HG02571 (cell line): ENCODE data around the gene STRADB.
A peak's percentile ranks its signal among the peaks of the same experiment; 100 is the strongest.
"Not testable (repeated sequence)": the region's sequence is repeated elsewhere in the genome, so short reads cannot be mapped to it uniquely, and the experiment has no call there.

ENCODE experiments used
- ATAC-seq: cut with Tn5 transposase; IDR thresholded peaks from one replicate; pipeline ENCODE4 v1.9.1; 2021; ENCODE audit warnings: mild to moderate bottlenecking, moderate library complexity; ENCODE audit not compliant: unreplicated experiment

Gene STRADB

GRCh38 chr2:201429835-201430234 is 21.7 kb upstream of the STRADB start:
- not testable (repeated sequence) for ATAC-seq

DNA sequence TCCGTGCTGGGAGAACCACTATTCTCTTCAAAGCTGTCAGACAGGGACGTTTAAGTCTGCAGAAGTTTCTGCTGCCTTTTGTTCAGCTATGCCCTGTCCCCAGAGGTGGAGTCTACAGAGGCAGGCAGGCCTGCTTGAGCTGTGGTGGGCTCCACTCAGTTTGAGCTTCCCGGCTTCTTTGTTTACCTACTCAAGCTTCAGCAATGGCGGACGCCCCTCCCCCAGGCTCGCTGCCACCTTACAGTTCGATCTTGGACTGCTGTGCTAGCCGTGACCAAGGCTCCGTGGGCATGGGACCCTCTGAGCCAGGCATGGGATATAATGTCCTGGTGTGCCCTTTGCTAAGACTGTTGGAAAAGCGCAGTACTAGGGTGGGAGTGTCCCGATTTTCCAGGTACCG is 21.2 kb upstream of the STRADB start:
- not testable (repeated sequence) for ATAC-seq

- ATAC-seq, result no peak
Measured at GRCh38 chr2:201430839-201431238, 20.7 kb upstream of the STRADB start.

GRCh38 chr2:201432038-201432620 is 19.4 kb upstream of the STRADB start:
- no peak for ATAC-seq

- no peak for ATAC-seq
Measured at GRCh38 chr2:201432621-201433393, 18.7 kb upstream of the STRADB start.

GRCh38 chr2:201433394-201433995 is 18.0 kb upstream of the STRADB start:
- no peak for ATAC-seq

GRCh38 chr2:201436141-201436540 is 15.4 kb upstream of the STRADB start:
- ATAC-seq, result no peak

DNA sequence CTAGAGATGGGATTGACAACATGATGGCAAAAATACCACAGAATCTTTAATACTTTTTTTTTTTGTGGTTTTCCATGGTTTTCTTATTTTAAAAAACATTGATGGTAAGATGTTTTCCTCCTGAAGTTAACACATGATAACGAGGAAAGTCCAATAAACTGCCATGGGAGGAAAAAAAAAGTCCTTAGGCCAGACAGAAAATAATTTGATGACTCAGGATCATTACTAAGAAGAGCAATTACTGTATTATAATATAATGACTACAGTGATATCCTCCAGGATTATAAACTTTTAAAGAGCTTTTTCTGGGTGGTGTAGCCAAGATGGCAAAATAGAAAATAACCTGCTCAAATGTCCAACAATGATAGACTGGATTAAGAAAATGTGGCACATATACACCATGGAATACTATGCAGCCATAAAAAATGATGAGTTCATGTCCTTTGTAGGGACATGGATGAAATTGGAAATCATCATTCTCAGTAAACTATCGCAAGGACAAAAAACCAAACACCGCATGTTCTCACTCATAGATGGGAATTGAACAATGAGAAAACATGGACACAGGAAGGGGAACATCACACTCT is 12.1 kb upstream of the STRADB start:
- ATAC-seq, result not testable (repeated sequence)

GRCh38 chr2:201440182-201440581 is 11.4 kb upstream of the STRADB start:
- no peak for ATAC-seq

- no peak for ATAC-seq
Measured at GRCh38 chr2:201441409-201441808, 10.1 kb upstream of the STRADB start.

DNA sequence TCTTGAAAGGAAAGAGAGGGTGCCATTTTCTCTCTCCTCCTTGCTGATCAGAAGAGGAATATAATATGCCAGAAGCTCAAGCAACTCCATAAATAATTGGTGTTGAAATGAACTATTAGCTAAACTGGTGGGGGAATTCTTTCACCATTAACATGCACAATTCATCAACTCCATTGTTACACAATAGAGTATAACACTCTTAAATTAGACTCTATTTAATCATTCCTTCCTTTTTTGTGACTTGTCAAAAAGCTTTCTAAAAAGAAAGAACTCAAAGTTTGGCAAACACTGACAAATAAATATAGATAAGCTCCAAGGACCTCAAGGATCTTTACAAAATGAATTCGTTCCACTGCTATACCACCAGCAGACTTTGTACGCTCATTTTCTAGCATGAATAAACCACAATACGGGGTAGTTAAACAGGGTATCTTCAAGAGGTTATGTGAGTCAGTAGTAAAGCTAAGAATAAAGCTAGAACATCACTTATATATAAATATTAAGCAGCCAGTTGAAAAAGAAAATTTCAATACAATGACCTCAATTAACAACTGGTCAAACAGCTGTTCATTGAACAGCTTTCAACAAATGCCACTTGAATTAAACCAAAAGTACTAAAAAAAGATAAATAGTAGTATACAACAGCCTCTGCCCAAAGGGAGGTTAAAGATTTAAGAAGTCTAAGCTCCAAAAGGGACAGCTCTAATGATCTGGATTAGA is 6.6 kb upstream of the STRADB start:
- ATAC-seq, result no peak

GRCh38 chr2:201447086-201447485 is 4.5 kb upstream of the STRADB start:
- no peak for ATAC-seq

GRCh38 chr2:201448061-201448460 is 3.5 kb upstream of the STRADB start:
- ATAC-seq, result no peak

GRCh38 chr2:201448701-201449100 is 2.8 kb upstream of the STRADB start:
- no peak for ATAC-seq

- ATAC-seq, result peak; percentile 27
Measured at GRCh38 chr2:201450954-201451291, 617 bp upstream of the STRADB start.

DNA sequence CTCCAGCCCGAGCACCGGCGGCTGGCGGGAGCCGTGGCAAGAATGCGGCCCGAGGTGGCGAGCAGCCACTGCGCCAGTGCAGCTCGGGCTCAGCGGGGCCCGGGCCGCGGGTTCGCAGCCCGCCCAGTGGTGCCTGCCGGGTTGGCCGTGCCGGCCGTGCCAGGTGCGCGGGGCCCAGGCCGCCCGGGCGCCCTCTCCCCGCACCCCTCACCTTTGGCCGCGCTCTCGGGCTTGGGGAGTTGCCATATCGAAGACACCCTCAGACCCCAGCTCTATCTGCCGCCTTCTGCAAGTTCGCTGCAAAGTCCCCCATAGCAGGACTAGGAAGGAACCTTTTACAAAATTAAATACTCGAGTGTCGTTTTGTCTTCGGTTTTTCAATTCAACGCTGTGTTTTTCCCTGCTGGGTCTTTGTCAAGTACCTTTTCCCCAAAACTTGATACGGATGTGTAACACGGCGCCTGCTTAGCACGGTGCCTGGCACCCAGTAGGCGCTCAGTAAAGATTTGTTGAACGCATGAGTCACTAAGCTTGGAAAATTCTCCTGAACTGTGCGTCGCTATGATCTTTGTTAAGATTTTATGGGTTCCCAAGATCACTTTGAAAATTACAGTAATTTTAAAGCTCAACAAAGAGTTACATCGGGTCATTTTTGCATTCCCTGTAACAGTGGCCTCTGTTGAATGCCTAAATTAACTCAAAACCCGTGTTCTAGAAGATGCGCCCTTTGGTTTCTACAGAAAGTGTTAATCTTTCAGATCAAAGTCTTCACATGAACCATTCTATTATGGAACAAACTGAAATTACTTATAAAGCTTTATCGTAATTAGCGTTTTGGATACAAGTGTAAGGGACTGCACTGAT is 750 bp downstream of the STRADB start:
- ATAC-seq, result no peak

- no peak for ATAC-seq
Measured at GRCh38 chr2:201452922-201453643, 1.5 kb downstream of the STRADB start.

GRCh38 chr2:201458381-201458780 is 6.8 kb downstream of the STRADB start:
- ATAC-seq, result no peak

DNA sequence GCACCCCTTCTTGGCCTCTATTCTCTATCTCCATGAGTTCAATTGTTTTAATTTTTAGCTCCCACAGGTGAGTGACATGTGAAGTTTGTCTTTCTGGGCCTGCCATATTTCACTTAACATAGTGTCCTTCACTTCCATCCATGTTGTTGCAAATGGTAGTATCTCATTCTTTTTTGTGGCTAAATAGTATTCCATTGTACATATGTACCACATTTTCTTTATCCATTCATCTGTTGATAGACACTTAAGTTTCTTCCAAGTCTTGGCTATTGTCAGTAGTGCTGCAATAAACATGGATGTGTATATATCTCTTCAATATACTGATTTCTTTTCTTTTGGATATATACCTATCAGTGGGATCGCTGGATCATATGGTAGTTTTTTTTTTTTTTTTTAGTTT is 9.0 kb downstream of the STRADB start:
- no peak for ATAC-seq

DNA sequence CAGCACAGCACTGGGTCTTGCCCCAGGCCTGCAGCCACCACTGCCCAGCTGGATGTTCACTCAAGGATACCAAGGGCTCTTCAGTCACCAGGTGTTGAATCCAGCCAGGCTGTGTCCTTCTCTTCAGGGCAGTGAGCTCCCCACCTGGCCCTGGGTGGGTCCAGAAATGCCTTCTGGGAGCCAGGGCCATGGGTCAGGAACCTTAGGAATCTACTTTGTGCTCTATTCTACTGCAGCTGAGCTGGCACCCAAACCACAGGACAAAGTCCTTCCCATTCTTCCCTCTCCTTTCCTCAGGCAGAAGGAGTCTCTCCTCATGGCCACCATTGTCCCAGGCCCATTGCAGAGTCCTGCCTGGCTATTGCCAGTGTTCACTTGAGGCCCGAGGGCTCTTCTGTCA is 13.0 kb downstream of the STRADB start:
- ATAC-seq, result no peak
